Measurements from ENCODE around the gene CLEC17A. TPM values are rescaled to one million over a fixed set of nuclear protein-coding genes. Genes with fewer than 3 reads are reported as not detected.
"Not testable (repeated sequence)": the region's sequence is repeated elsewhere in the genome, so short reads cannot be mapped to it uniquely, and the experiment has no call there.

The CLEC17A gene
- total RNA-seq, 1 donor from 2014 or later, result not detected

GRCh38 chr19:14577885-14578427 lies 4.9 kb upstream of the CLEC17A start:
- DNase-seq (ENCODE audit: low read depth in 2 of 2), result no peak

- no peak for DNase-seq (ENCODE audit: low read depth in 2 of 2)
Observed at GRCh38 chr19:14580623-14581237, 2.2 kb upstream of the CLEC17A start.

- DNase-seq (ENCODE audit: low read depth in 2 of 2), result not testable (repeated sequence)
Observed at GRCh38 chr19:14584372-14584771, 1.5 kb downstream of the CLEC17A start.

- not testable (repeated sequence) for DNase-seq (ENCODE audit: low read depth in 2 of 2)
Observed at GRCh38 chr19:14585187-14585586, 2.3 kb downstream of the CLEC17A start.

- DNase-seq (ENCODE audit: low read depth in 2 of 2), result not testable (repeated sequence)
Observed at GRCh38 chr19:14589433-14589832, 6.5 kb downstream of the CLEC17A start.

- DNase-seq (ENCODE audit: low read depth in 2 of 2), result no peak
Observed at GRCh38 chr19:14595558-14595957, 12.7 kb downstream of the CLEC17A start.

- no peak for DNase-seq (ENCODE audit: low read depth in 2 of 2)
Observed at GRCh38 chr19:14599548-14600147, 16.8 kb downstream of the CLEC17A start.

GRCh38 chr19:14603990-14604387 lies 21.1 kb downstream of the CLEC17A start:
- no peak for DNase-seq (ENCODE audit: low read depth in 2 of 2)

GRCh38 chr19:14606627-14607026 lies 23.7 kb downstream of the CLEC17A start:
- no peak for DNase-seq (ENCODE audit: low read depth in 2 of 2)

GRCh38 chr19:14611051-14611450 lies 28.2 kb downstream of the CLEC17A start:
- no peak for DNase-seq (ENCODE audit: low read depth in 2 of 2)

- not testable (repeated sequence) for DNase-seq (ENCODE audit: low read depth in 2 of 2)
Observed at GRCh38 chr19:14612242-14612641, 29.4 kb downstream of the CLEC17A start.

GRCh38 chr19:14612657-14613056 lies 29.8 kb downstream of the CLEC17A start:
- DNase-seq (ENCODE audit: low read depth in 2 of 2), result no peak

GRCh38 chr19:14613399-14614098 lies 30.7 kb downstream of the CLEC17A start:
- not testable (repeated sequence) for DNase-seq (ENCODE audit: low read depth in 2 of 2)

- DNase-seq (ENCODE audit: low read depth in 2 of 2), result no peak
Observed at GRCh38 chr19:14614099-14614412, 31.2 kb downstream of the CLEC17A start.

GRCh38 chr19:14615623-14616022 lies 32.7 kb downstream of the CLEC17A start:
- DNase-seq (ENCODE audit: low read depth in 2 of 2), result no peak

GRCh38 chr19:14616407-14616806 lies 33.5 kb downstream of the CLEC17A start:
- no peak for DNase-seq (ENCODE audit: low read depth in 2 of 2)

GRCh38 chr19:14619404-14619803 lies 36.5 kb downstream of the CLEC17A start:
- DNase-seq (ENCODE audit: low read depth in 2 of 2), result no peak

- not testable (repeated sequence) for DNase-seq (ENCODE audit: low read depth in 2 of 2)
Observed at GRCh38 chr19:14624491-14624890, 41.6 kb downstream of the CLEC17A start.

GRCh38 chr19:14629557-14629956 lies 46.7 kb downstream of the CLEC17A start:
- DNase-seq (ENCODE audit: low read depth in 2 of 2), result no peak

GRCh38 chr19:14632286-14632685 lies 49.4 kb downstream of the CLEC17A start:
- DNase-seq (ENCODE audit: low read depth in 2 of 2), result peak in 1 of 2 donors; percentile 30

GRCh38 chr19:14639536-14640277 lies 56.8 kb downstream of the CLEC17A start:
- no peak for DNase-seq (ENCODE audit: low read depth in 2 of 2)

- no peak for DNase-seq (ENCODE audit: low read depth in 2 of 2)
Observed at GRCh38 chr19:14648506-14648905, 65.6 kb downstream of the CLEC17A start.
